GM12878 (cell line): ENCODE results near the gene MLST8. TPM values are rescaled to one million over a fixed set of nuclear protein-coding genes. Genes with fewer than 3 reads are reported as not detected.

Source experiments
- ATAC-seq: fragments of 200-7000 bp; cut with Tn5 transposase; 3 replicates; pipeline ENCODE4 v1.9.1; 2020; ENCODE audit warnings: mild to moderate bottlenecking, moderate library complexity
- BruUV-seq: library from RNA; stranded (reverse); fragments of 400-500 nt; replicated peaks from 2 replicates; lab custom pipeline; 2021; lab: Mats Ljungman, UMichigan
- CTCF ChIA-PET: fragments of 300-600 bp; sonication (Branson Sonifier 250); formaldehyde crosslinking; extraction: SDS; loops from one replicate; lab custom pipeline; 2021; ENCODE audit warnings: inconsistent platforms; lab: Yijun Ruan, JAX
- POLR2A ChIA-PET: fragments of 350-600 bp; formaldehyde crosslinking; extraction: SDS; loops from one replicate; lab custom pipeline; 2021; ENCODE audit warnings: inconsistent platforms; lab: Charles Lee
- RAD21 ChIA-PET: fragments of 300-600 bp; sonication (Branson Sonifier 250); formaldehyde crosslinking; loops from one replicate; lab custom pipeline; 2023; ENCODE audit warnings: antibody characterized with exemption; ENCODE audit not compliant: unreplicated experiment; lab: Charles Lee
- SMC1A ChIA-PET: fragments of 300-600 bp; sonication (Branson Sonifier 250); formaldehyde crosslinking; loops from one replicate; lab custom pipeline; 2023; ENCODE audit not compliant: unreplicated experiment, uncharacterized antibody; lab: Charles Lee
- DNase-seq: peaks from one replicate; pipeline ENCODE4 v3.0.0-alpha.2; 2011; ENCODE audit warnings: low read depth, low spot score
- FAIRE-seq: peaks from 3 replicates; lab custom pipeline; 2011; peaks lifted over from hg19 to GRCh38; lab: Jason Lieb, UNC
- H2AFZ ChIP-seq: 2 replicates; pipeline ENCODE4 v1.6.0; 2011; ENCODE audit warnings: low read depth, low read length, control low read depth; ENCODE audit not compliant: control insufficient read depth
- H3K27ac ChIP-seq: 2 replicates; pipeline ENCODE4 v1.5.1; 2011; ENCODE audit warnings: control low read depth; ENCODE audit not compliant: control insufficient read depth, insufficient read depth
- H3K27me3 ChIP-seq, 2 experiments: replicated peaks in 1 of 2; 2 replicates each; pipeline versions ENCODE4 v1.6.0 to v1.6.1; 2011; ENCODE audit warnings: low read length in 1 of 2; ENCODE audit not compliant: control insufficient read depth in 2 of 2, insufficient read depth in 2 of 2
- H3K36me3 ChIP-seq, 2 experiments: 2 replicates each; pipeline ENCODE4 v1.5.1; 2011; ENCODE audit warnings: low read length in 1 of 2; ENCODE audit not compliant: control insufficient read depth in 2 of 2, insufficient read depth in 2 of 2
- H3K4me1 ChIP-seq: 2 replicates; pipeline ENCODE4 v1.6.1; 2011; ENCODE audit warnings: mild to moderate bottlenecking, low read length, moderate library complexity, mixed read lengths; ENCODE audit not compliant: control insufficient read depth, insufficient read depth
- H3K4me2 ChIP-seq: 2 replicates; pipeline ENCODE4 v1.6.0; 2011; ENCODE audit warnings: control low read depth; ENCODE audit not compliant: control insufficient read depth, insufficient read depth
- H3K4me3 ChIP-seq: fragments of 200-600 bp; sonication (generic); 2 replicates; pipeline ENCODE4 v1.5.1; 2016
- H3K79me2 ChIP-seq: 2 replicates; pipeline ENCODE4 v1.6.0; 2011; ENCODE audit warnings: low read length; ENCODE audit not compliant: control insufficient read depth, insufficient read depth
- H3K9ac ChIP-seq: 2 replicates; pipeline ENCODE4 v1.8.0; 2011; ENCODE audit warnings: low read length, control low read depth, mixed read lengths; ENCODE audit not compliant: control insufficient read depth, insufficient read depth
- H3K9me3 ChIP-seq: replicated peaks from 3 replicates; pipeline ENCODE4 v1.5.1; 2011; ENCODE audit warnings: mild to moderate bottlenecking, low read length; ENCODE audit not compliant: control insufficient read depth, insufficient read depth
- H4K20me1 ChIP-seq: 2 replicates; pipeline ENCODE4 v1.6.0; 2011; ENCODE audit not compliant: control insufficient read depth, insufficient read depth
- BACH1 ChIP-seq: fragments of 450-650 bp; IDR thresholded peaks from 2 replicates; pipeline ENCODE4 v1.6.1; 2017; ENCODE audit warnings: mild to moderate bottlenecking, borderline replicate concordance
- CREB1 ChIP-seq: IDR thresholded peaks from 2 replicates; pipeline ENCODE4 v1.6.1; 2012; ENCODE audit warnings: low read depth, mild to moderate bottlenecking, inconsistent platforms
- MEF2A ChIP-seq: IDR thresholded peaks from 2 replicates; pipeline ENCODE4 v1.6.1; 2011; ENCODE audit warnings: low read depth, mild to moderate bottlenecking, low read length, moderate library complexity; ENCODE audit not compliant: insufficient read depth
- MEF2B ChIP-seq: fragments of 450-650 bp; IDR thresholded peaks from 2 replicates; pipeline ENCODE4 v1.6.1; 2018; ENCODE audit warnings: mild to moderate bottlenecking, moderate library complexity; ENCODE audit not compliant: partially characterized antibody, poor library complexity, severe bottlenecking
- MTA2 ChIP-seq: fragments of 450-650 bp; IDR thresholded peaks from 2 replicates; pipeline ENCODE4 v1.6.1; 2016; ENCODE audit warnings: low read depth, mild to moderate bottlenecking, moderate library complexity
- POLR2AphosphoS2 ChIP-seq: IDR thresholded peaks from 2 replicates; pipeline ENCODE4 v1.6.1; 2011; ENCODE audit warnings: low read depth, mild to moderate bottlenecking, low read length, improper control_type of control experiment, moderate library complexity
- RAD21 ChIP-seq: IDR thresholded peaks from 2 replicates; pipeline ENCODE4 v1.6.1; 2011; ENCODE audit warnings: mild to moderate bottlenecking, low read depth, low read length, moderate library complexity; ENCODE audit not compliant: insufficient read depth
- SMARCA5 ChIP-seq: fragments of 450-650 bp; IDR thresholded peaks from 2 replicates; pipeline ENCODE4 v1.6.1; 2017; ENCODE audit warnings: mild to moderate bottlenecking
- SMC3 ChIP-seq: IDR thresholded peaks from 2 replicates; pipeline ENCODE4 v1.6.1; 2011; ENCODE audit warnings: low read length, improper control_type of control experiment, borderline replicate concordance
- ZNF217 ChIP-seq: fragments of 450-650 bp; IDR thresholded peaks from 2 replicates; pipeline ENCODE4 v1.6.1; 2017; ENCODE audit warnings: antibody characterized with exemption, mild to moderate bottlenecking
- WGBS: methylation state at CpG from one replicate; pipeline ENCODE4 v1.1.6; 2016; ENCODE audit warnings: low lambda C conversion rate; ENCODE audit not compliant: insufficient replicate concordance, insufficient coverage; ENCODE audit errors: missing lambda C conversion rate; 5-methylcytosine and 5-hydroxymethylcytosine counted together
- in situ Hi-C: fragments of 300-500 bp; cut with MboI; formaldehyde crosslinking; loops from 9 replicates; pipeline ENCODE4 v1.14.3; 2018; ENCODE audit warnings: mixed read lengths
- intact Hi-C: fragments of 100-400 bp; cut with micrococcal nuclease; formaldehyde crosslinking; loops from one replicate; pipeline ENCODE4 v1.14.2; 2022; ENCODE audit not compliant: unreplicated experiment
- polyA plus RNA-seq, 11 experiments: library from polyadenylated mRNA; depleted of rRNA in 4 of 11; unstranded in 6 of 11; stranded (reverse) in 5 of 11; fragments of >200 nt; fragmentation: Nextera tagmentation in 4 of 11; fragmentation: Illumina TruSeq in 1 of 11; extraction: Ambion mirVana in 4 of 11; extraction: Trizol in 1 of 11; gene quantifications; 1 replicate in 1 of 11; 2 replicates in 10 of 11; pipeline versions ENCODE4 v1.2.1 to v1.2.3, GENCODE V29; 2011 to 2016; ENCODE audit warnings: inconsistent platforms in 2 of 11, missing spikeins in 2 of 11, low read depth in 1 of 11
- total RNA-seq, 4 experiments: library from RNA; depleted of rRNA in 3 of 4; stranded (reverse); fragments of >200 nt in 3 of 4; fragmentation: Illumina TruSeq in 1 of 4; extraction: Trizol in 1 of 4; gene quantifications; 2 replicates each; pipeline versions ENCODE4 v1.2.1 to v1.2.3, GENCODE V29; 2013 to 2021
- TF ChIP-seq, protein P1 (sequence below): IDR thresholded peaks from 2 replicates; pipeline ENCODE4 v1.6.1; 2012; ENCODE audit warnings: low read depth, low read length, improper control_type of control experiment
- TF ChIP-seq, protein P2 (sequence below), 3 experiments: IDR thresholded peaks in 2 of 3; conservative IDR thresholded peaks in 1 of 3; 2 replicates each; pipeline ENCODE4 v1.5.1; 2011; ENCODE audit warnings: low read depth in 3 of 3, low read length in 3 of 3, mild to moderate bottlenecking in 3 of 3, control low read depth in 2 of 3, moderate library complexity in 2 of 3, inconsistent platforms in 1 of 3, mixed read lengths in 1 of 3; ENCODE audit not compliant: control insufficient read depth in 2 of 3, insufficient read depth in 1 of 3; ENCODE audit errors: extremely low read depth in 1 of 3

Gene MLST8
- total and polyA plus RNA-seq, 10 of the 15 experiments (the other 5 are each of a cell fraction or from before 2014, with no cell fraction given), result 1.0 to 114 (median 64.2) TPM

DNA sequence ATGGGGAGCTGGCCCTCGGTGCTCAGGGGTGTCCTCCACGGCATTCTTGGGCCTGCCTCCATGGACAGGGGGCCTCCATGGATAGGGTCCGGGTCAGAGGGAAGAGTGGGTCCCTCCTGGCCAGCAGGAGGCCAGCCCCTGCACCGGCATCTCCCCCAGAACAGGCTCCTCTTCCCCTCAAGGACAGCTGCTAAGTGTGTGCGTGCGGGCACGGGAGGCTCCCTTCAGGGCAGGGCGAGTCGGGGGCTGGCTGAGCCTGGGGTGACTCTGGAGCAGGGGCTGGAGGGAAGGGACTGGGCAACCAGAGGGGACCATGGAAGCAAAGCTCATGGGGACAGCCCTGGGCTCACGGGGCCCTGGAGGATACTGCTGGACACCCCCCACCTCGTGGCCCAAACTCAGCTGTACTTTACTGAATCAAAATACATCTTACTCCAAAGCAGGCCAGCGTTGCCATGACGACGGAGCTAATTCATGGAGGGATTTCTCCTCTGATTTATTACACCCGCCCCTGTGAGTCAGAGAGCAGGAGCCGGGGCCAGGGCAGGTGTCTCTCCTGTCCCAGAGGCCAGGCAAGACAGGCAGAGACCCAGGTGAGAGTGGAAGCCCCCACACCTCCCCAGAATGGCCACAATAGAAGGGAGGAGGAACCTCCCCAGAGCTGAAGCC, 11.0 kb upstream of the MLST8 start (continued):
- TF ChIP-seq MEF2A (no peak), ZNF217 (no peak), MEF2B (no peak), MTA2 (no peak), CREB1 (no peak), POLR2AphosphoS2 (no peak)
- TF ChIP-seq, protein P1, sequence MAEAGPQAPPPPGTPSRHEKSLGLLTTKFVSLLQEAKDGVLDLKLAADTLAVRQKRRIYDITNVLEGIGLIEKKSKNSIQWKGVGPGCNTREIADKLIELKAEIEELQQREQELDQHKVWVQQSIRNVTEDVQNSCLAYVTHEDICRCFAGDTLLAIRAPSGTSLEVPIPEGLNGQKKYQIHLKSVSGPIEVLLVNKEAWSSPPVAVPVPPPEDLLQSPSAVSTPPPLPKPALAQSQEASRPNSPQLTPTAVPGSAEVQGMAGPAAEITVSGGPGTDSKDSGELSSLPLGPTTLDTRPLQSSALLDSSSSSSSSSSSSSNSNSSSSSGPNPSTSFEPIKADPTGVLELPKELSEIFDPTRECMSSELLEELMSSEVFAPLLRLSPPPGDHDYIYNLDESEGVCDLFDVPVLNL, result no peak

DNA sequence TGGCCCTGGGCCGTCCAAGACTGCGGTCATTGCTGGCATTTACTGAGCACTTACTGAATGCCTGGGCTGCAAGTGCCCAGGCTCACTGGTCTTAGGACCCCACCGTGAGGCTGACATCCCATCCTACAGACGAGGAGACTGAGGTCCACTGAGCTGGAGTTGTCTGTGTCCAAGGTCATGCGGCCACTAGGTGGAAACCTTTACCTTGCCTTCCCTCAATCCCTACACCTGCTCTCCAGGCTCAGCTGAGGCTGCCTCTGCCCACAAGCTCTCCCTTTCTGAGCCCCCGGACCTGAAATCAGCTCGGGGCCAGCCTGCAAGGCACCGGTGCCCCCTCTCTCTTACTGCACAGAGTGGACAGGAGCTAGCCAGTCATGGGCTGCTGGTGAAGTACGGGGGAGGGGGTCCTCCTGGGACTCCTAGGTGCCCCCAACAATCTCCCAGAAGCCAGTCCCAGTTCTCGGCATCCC, 10.4 kb upstream of the MLST8 start:
- in situ Hi-C loops, result no loop called here
- intact Hi-C loops, result loop anchor here (2.0 kb wide), 1 partner anchor 306 kb away; no protein-coding TSS in a partner anchor
- FAIRE-seq, result peak; percentile 69
- H2AFZ ChIP-seq, result no peak overlapping the region
- TF ChIP-seq BACH1 (no peak), RAD21 (peak; percentile 55), SMC3 (peak; percentile 40; the same call in 1 of the 2 replicates), SMARCA5 (peak; percentile 88)
- TF ChIP-seq, protein P2, sequence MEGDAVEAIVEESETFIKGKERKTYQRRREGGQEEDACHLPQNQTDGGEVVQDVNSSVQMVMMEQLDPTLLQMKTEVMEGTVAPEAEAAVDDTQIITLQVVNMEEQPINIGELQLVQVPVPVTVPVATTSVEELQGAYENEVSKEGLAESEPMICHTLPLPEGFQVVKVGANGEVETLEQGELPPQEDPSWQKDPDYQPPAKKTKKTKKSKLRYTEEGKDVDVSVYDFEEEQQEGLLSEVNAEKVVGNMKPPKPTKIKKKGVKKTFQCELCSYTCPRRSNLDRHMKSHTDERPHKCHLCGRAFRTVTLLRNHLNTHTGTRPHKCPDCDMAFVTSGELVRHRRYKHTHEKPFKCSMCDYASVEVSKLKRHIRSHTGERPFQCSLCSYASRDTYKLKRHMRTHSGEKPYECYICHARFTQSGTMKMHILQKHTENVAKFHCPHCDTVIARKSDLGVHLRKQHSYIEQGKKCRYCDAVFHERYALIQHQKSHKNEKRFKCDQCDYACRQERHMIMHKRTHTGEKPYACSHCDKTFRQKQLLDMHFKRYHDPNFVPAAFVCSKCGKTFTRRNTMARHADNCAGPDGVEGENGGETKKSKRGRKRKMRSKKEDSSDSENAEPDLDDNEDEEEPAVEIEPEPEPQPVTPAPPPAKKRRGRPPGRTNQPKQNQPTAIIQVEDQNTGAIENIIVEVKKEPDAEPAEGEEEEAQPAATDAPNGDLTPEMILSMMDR (IDR thresholded peaks at IDR 0.05 in 2 of 3, conservative IDR thresholded peaks at IDR 0.05 in 1 of 3; ENCODE audit: control insufficient read depth in 2 of 3, extremely low read depth in 1 of 3, insufficient read depth in 1 of 3, low read depth in 3 of 3, low read length in 3 of 3), result peak; percentile 43 to 65 (median 48)
- TF ChIP-seq, all 136 proteins: peak for 4
- DNase-seq (peak; percentile 11), ATAC-seq (peak; percentile 91)
- SMC1A ChIA-PET, result no interaction called here
- Histone ChIP-seq H3K79me2 (no peaks in the 10 kb centered on the region), H3K36me3 (no peaks in the 10 kb centered on the region), H3K27ac (no peak overlapping the region), H3K9ac (no peak overlapping the region), H3K9me3 (no peaks in the 10 kb centered on the region), H3K27me3 (peaks cover 12 to 15% of the 10 kb centered on the region in 2 experiments), H3K4me3 (no peak overlapping the region), H3K4me1 (no peaks in the 10 kb centered on the region; the same call in 1 of the 2 replicates), H3K4me2 (no peak overlapping the region), H4K20me1 (no peaks in the 10 kb centered on the region)
- CTCF ChIA-PET, result interaction anchor here (0.5 to 2.0 kb wide), 12 partner anchors 16 to 313 kb away, joined by 3 to 10 read pairs (median 3); partner anchors contain the start of genes ECI1 and PGP
- POLR2A ChIA-PET, result interaction anchor here (0.6 kb wide), 1 partner anchor 211 kb away, joined by 8 read pairs; no protein-coding TSS in a partner anchor
- WGBS, result 9% methylated on average over 10 of the region's 10 CpGs
- RAD21 ChIA-PET, result interaction anchor here (0.7 to 1.5 kb wide), 4 partner anchors 56 to 307 kb away, joined by 3 to 11 read pairs (median 7); partner anchors contain the start of gene ECI1
- BruUV-seq, result no TSS peak
